Fibroblast of peridontal ligament (primary cell): ENCODE results near the gene FNDC3B.

ENCODE experiments used
- DNase-seq: peaks from one replicate; pipeline ENCODE4 v3.0.0-alpha.2; 2010; ENCODE audit errors: extremely low read depth

FNDC3B gene

DNA sequence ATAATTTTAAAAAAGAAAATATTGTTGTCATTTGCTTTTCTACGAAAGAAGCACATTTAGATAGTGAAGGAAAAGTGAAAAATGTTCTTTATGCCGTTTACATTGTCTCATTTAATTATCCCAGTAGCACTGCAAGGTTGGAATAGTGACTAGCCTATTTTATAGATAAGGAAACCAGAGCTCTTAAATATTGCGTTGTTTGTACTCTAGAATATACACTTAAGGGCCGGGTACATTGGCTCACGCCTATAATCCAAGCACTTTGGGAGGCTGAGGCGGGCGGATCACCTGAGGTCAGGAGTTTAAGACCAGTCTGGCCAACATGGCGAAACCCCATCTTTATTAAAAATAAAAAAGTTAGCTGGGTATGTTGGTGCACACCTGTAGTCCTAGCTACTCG is 127.5 kb downstream of the FNDC3B start:
- DNase-seq: no peak

DNA sequence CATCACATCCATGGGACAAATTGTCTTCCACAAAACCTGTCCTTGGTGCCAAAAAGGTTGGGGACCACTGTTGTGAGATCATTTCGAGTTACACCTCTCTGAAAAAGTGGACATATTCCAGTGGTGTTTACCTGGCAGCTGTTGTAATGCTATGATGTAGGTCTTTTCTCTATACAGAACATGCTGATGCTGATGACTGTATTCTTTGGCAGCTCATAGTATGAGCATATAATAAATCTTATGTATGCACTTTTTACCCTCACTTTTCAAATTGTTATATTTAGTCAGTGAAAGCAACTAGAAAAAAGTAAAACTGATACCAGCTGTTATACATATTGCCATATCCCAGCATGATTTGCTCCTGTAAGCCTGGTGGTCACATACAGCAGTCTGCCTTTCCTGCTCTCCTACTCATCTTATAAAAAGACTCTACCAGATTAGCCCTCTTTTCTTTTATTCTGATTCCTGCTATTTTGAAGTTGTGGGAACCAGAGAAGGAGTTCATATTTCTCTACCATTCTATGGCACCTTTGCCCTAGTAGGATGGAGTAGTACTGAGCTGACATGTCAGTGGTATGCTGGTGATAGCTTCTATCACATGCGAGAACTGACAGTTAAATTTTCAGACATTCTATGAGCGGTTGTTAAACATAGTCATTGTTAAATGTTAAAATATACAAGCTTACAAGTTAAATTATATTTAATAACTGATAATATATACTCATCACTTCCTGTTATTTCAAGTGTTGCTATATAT is 128.7 kb downstream of the FNDC3B start:
- DNase-seq: no peak

DNA sequence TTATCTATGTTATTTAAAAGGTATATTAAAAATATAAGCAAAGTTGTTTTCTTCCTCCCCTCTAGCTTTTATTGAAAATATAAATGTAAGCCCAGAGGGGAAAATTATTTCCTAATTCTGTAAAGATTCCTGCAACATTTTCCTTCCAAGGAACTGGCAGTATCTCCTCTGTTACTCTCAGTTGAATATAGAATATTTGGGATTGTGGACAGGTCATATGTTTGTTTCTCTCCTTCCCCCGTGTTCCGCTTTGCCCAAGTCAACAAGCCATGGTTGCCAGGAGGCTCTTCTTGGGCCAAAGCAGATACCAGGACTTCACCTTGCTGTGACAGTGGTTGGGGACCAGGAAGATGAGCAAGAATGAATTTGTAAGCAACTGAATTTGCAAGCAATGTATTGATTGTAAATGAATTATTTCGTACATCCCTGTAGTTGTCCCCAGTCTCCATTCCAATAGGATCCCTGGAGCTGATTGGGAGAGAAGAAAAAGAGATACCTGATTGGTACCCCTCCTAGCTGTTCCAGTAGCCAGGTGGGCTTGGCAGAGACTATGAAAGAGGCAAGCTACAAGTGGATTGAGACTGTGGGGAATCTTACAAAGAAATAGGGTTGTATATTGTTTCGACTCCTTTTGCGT is 130.8 kb downstream of the FNDC3B start:
- DNase-seq: no peak

DNA sequence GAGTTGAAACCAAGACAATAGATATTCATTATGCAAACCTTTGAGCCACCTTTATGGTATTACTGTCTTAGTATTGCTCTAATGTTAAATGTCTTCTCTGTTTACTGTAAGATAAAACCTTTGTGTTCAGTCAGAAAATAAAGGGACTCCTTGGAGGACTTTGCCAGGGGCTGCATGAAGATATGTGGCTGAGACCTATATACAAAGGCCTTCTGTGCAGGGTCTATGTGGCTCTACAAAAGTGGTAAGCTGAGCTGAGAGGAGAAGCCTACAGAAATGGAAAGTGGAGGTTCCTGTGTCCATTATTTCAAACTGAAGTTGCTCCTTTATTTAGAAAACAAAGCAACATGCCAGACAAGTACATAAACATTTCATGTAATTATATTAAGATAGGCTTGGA is 131.5 kb downstream of the FNDC3B start:
- DNase-seq: no peak

DNA sequence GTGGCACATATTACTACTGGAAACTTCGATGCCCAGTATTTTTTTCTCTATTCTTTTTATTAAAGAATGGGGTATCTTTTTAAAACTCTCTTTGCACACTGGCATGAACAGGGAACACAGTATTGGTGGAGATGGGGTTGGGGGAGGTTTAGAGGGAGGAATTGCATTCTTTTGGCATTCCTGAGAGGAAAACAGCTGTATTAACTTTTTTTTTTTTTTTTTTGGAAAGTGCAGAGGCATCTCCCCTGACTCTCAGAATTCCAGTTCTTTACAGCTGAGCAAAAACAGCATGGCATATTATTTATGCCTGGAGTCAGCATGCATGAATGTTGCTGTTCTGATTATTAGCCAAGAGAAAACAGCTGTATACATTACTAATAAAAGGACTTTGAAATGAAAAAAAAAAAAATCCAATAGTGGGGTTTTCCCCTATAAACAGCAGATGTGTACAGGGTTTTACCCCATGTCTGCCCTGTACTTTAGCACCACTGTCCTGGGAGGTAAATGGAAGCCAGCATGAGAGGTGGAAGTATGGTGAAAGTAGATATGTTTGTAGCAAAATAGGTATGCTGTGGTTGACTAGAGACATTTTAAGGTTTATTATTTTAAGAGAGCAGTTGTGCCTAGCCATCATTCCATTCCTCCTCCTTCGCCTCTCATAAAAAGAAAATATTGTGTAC is 132.2 kb downstream of the FNDC3B start:
- peak; percentile 55 for DNase-seq

DNA sequence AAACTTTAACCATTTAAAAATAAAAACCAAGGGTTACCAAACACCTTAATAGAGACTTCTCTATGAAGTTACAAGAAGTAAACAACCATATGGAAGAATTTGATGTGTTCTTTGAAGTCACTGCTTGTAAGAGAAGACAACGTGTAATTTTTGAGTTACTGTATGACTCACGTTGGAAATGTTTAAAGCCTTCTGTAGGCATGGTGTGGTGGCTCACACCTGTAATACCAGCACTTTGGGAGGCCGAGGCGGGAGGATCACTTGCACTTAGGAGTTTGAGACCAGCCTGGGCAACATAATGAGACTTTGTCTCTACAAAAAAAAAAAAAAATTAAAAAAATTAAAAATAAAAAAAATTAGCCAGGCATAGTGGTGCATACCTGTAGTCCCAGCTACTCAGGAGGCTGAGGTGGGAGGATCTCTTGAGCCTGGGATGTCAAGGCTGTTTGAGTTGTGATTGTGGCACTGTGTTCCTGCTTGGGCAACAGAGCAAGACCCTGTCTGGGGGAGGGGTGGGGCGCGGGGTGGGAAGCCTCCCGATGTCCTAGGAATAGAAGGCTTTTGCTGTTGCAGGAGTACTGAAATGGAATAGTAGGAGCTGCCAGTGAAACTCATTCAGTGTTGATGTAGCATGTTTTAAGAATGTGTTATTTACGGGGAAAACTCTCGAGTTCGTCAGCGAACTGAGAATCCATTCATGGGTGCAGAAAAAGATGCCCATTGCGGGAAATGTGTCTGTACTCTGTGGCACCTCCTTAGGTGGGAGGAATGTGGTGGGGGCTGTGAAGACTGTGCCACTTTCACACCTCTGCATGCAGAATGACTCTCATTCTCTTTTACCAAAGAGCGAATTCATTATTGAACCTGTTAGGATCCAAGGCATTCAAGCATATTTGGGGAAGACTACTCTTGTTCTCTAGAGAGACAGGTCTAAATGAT is 134.2 kb downstream of the FNDC3B start:
- no peak for DNase-seq

DNA sequence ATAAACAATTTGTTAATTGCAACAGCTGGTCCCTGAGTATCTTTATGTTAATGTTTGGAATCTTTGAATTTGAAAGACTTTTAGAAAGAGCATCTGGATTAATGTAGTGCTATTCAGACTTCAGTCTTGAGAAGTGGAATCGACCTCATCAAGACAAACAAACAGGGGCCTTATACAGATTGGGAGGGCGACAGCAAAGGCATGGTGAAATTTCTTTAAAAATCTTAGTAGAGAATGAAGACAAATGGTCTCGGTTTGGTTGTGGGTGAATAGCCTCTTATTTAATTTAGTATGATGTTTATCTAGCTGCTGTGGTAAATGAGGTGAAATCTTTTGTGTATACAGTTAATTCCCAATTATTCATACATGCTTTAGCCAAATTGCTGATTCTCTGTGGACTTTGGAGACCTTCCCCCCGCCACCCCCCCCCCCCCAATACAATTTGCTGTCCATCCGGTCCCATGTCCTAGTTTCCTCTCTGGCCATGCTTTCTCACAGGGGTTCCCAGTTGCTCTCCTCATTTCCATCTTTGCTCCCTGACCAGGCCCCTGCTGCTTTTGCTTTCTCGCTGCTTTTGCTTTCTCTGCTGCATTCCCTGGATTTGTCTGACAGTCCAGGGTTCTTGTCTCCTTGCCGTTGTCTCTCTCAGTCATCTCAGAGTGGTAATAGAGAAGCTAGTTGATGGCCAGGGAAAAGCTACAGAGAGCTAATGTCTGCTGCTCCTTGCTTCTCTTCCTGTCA is 135.3 kb downstream of the FNDC3B start:
- peak; percentile 40 for DNase-seq

DNA sequence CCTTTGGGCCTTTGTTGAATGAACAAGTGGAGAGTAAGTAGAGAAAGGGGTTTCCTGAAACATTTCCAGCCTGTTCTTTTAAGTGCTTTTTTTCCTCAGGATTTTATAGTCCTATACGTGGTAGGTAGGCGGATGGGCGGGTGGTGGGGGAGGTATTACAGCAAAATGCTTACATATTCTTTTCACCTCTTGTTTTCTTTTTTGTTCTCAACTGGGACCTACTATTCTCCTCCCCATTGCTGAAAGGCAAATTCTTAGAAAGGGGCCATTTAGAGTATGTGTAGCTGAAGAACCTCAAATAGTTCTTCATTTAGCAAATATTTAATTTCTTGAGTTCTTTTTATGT is 135.8 kb downstream of the FNDC3B start:
- no peak for DNase-seq

DNA sequence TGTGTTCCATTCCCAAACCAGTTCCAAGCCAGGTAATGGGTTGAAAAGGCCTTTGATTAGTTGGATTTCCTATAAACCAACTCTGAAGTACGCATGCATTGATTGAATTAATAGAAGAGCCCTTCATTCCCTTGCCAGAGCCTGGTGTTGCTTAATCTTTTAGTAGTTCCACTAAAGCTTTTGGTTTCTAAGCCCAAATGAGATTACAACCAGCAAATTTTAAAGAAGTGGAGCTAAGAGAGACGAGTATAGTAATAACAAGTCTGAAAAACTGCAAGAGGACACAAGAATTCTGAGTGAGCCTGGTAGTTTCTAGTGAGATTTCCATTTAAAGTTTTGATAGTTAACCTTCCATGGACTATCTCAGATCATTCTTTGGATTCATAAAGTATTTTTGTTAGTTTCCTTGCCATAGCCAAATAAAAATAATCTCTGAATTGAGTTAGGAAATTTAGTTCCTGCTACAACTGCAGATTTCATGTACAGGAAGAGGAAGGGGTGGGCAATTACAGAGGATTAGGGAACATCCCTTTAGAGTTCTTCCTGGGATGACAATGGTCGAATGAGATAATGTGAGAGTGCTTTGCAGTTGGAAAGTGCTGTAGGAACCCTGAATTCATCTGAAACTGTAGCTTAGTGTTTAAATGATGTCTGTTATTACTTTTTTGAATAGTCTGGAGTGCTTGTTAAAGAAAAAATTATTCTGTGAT is 136.8 kb downstream of the FNDC3B start:
- no peak for DNase-seq

DNA sequence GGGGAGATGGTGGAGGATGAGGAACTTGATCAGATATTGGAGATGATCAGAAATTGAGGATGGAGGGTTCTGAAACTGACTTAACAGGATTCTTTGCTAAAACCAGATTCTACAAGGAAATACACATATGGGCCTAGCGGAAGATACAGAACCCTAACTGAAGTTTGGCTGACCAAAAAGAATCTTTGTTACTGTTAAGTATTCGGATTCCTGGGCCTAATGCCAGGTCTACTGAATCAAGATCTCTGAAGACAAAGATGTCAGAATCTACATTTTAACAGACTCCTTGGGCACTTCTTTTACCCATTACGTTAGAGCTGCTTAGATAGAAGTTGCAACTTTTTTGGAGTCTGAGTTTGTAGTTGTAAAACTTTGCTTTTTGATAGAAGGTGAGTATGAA is 137.7 kb downstream of the FNDC3B start:
- peak; percentile 84 for DNase-seq

DNA sequence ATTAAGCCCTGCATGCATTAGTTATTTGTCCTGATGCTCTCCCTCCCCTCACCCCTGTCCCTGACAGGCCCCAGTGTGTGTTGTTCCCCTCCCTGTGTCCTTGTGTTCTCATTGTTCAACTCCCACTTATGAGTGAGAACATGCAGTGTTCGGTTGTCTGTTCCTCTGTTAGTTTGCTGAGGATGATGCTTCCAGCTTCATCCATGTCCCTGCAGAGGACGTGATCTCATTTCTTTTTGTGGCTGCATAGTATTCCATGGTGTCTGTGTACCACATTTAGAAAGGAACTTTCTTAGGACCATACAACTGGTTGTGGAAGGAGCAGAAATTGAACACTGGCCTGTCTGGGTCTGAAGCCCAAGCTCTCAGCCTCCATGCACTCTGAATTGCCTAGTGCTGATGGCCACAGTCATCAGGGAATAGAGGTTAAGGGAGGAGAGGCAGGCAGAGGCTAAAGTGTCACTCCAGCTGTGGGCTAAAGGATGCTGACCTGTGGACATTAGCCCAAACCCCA is 138.5 kb downstream of the FNDC3B start:
- DNase-seq: no peak

DNA sequence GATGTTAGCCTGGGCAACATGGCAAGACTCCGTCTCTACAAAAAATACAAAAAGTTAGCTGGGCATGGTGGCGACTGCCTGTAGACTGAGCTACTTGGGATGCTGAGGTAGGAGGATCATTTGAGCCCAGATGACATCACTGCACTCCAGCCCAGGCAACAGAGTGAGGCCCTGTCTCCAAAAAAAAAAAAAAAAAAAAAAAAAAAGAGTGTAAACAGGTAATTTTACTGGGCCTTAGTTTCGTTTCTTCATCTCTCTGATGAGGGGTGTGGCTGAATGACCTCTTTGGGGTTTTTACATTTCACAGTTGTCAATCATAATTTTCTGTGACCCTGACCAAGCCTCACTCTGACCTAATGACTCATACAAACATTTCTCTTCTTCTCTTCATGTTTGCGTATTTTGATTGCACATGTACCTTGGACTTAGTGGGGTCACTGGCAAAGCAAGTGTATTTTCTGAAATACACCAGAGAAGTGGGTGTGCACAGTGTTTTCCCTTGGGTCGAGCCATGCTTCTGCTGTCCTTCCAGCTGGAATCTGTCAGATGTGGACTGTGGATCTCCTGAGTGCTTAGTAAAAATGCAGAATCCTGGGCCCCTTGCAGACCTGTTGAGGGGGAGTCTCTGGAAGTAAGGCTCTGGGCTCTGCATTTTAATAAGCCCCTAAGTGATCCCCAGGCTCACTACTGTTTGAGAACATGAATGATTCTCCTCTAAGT is 140.5 kb downstream of the FNDC3B start:
- DNase-seq: no peak

DNA sequence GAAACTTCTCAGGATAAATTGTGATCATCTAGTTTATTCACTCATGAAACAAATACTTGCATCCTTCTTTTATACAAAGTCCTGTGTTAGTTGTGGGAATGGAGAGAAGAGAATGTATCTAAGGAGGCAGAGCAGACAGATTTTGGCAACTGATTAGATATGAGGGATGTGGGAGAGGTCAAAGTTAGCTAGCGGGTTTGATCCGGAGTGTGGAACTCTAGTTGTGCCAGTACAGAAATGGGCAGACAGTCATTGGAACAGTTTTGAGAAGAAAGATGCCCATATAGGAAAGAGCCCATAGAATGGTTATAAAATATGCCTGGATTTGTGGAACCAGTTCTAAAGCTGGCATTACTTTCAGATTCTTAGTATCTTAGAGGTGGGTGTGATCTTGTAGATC is 141.1 kb downstream of the FNDC3B start:
- DNase-seq: no peak

DNA sequence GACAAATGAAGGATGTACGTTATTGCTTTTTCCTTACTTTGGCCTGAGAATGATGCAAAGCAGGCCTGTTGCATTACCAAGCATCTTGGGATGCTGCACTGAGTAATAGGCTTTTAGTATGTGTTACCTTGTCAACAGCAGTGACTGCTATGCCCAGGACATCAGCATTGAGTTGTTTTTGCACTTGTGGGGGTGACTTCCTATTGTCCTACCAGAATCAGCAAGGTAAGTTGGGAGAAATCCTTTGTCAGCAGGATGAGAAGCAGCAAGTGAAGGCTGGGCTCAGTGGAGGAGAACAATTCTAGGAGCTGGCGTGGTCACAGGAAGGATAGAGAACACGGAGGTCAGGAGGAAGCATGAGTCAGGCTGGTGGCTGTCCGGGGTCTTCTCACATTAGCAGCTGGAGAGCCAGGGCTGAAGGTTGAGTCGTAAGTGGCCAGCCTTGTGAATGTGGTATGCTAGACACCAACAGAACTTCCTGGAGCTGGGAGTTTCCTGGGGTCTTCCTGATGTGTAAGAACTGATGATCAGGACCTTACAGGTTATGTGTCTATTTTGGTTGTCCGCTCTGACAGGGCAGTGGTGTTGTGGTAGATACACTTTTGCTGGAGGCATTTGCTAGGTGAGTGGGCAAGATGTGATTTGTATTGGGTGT is 142.7 kb downstream of the FNDC3B start:
- no peak for DNase-seq

DNA sequence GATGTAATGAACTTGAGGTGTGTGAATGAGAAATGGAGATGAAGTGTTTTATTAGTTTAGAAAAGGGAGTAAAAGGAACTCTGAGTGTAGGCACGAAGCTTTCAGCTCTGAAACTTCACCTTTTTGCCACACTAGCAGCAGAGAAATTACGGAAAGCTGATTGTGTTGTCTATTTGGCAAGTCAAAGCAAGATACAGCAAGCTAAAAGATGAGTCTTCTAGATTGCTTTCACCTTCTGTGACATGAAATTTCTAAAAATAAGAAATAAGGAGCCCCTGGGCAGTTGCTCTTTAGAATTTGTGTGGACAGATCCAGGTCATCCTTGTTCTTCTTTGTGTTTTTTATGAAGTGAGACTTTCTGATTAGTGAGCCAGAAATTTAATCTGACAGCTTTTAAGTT is 143.4 kb downstream of the FNDC3B start:
- DNase-seq: no peak

DNA sequence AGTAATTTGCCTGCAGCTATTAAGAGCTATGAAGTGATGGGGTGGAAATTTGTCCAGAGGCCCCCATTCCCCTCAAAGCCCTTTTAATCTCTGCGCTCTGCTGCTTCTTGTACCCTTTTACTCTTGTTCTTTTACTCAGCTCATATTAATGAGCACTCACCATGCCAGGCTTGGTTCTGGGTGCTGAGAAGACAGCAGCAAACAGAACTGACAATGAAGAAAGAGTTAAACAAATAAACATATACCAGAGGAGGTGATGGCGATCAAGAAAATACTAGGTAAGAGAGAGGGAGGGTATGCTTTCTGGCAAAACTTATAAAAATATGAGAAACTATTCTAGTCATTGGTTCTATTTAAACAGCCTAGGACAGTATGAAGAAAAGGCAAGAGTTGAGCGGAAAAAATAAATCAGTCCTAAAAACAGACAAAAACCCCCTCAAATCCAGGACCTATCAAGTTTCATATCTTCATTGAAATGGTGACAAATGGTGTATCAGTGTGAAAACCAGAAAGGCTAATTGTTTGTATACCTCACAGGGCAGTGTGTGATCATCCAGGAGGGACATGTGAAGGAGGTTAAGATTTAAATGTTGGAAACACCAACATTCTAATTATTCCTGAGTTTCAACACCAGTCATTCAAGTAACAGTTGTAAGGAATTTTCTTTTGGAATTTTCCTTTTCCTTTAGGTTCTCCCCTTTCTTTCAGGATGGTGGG is 144.9 kb downstream of the FNDC3B start:
- no peak for DNase-seq

DNA sequence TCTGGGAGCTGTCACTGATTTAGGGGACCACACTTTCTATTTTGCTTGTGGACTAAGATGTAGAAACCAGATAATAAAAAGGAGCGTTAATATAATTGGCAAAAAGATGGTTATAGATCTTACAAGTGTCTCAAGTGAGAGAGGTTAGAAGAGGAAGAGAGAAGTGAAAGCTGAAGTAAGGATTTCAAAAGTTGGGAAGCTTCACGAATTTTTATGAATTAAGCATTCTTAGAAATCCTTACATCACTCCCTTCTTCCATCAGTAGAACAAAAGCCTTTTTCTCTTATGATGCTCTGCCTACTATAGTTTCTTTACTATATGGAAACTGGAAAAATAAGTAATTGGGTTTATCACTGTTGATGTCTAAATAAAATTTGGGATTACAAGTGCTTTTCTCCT is 146.5 kb downstream of the FNDC3B start:
- DNase-seq: no peak

DNA sequence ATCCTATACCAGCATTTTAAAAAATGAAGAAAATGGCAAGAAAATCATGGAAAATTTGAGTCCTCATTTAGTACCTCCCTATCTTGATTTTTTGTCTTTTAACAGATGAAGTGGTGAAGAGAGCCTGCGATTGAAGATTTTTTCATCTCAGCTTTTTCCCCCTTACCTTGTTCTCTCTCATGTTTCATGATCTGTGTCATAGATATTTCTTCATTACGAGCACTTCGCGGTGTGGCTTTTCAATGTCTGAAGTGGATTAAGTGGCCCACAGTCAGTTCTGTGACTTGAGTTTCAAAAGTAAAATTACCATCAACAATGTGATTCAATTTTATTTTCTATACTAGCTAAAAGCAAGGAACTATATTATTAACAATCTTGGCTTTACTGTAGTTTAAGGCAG is 147.2 kb downstream of the FNDC3B start:
- DNase-seq: no peak

DNA sequence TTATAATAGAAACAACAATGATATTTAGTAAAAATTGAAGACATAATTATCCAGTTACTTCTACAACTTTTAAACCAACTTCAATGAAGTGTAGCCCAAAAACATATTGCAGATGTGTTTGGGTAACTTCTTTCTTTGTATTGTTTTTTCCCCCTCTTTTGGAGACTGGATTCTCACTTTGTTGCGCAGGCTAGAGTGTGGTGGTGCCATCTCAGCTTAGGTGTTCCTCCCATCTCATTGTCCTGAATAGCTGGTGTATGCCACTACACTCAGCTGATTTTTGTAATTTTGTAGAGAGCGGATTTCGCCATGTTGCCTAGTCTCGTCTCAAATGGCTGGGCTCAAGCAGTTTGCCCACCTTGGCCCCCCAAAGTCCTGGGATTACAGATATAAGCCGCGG is 148.1 kb downstream of the FNDC3B start:
- DNase-seq: no peak
